Measurements from ENCODE around the gene CD34. TPM values are rescaled to one million over a fixed set of nuclear protein-coding genes. Genes with fewer than 3 reads are reported as not detected.
"Not testable (repeated sequence)": the region's sequence is repeated elsewhere in the genome, so short reads cannot be mapped to it uniquely, and the experiment has no call there.

The CD34 gene
- polyA plus RNA-seq, 12 donors: 50.0 to 272 (median 173) TPM

DNA sequence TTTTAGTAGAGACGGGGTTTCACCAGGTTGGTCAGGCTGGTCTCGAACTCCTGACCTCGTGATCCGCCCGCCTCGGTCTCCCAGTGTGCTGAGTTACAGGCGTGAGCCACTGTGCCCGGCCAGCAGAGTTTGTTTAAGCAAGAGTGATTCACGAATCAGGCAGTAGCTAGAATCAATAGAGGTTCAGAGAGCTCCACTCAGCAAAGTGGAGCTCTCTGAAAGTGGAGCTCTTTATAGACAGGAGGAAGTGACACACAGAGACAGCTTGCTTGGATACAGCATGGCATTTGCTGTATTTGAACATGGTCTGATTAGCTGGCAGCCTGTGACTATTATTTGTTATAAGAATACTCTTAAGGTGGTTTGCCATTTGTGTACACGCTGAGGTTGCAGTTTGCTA lies 27.1 kb upstream of the CD34 start:
- no peak for DNase-seq

DNA sequence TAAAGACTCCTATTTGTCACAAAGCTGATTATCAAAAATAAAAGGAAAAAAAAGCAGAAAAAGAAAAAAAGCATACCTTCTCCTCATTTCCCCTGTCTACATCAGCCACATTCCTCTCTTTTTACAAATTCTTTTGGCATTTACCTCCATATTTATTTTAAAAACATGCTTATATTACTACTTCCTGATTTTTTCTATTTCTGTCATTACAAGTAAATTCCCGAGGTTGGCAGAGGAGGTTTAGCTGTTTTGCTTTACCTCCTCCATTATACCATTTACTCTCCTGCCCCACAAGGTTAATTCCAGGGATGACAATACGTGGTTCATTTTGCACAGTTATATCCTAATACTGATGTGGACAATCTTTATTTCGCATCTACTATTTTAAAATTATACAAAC lies 26.3 kb upstream of the CD34 start:
- DNase-seq: no peak

DNA sequence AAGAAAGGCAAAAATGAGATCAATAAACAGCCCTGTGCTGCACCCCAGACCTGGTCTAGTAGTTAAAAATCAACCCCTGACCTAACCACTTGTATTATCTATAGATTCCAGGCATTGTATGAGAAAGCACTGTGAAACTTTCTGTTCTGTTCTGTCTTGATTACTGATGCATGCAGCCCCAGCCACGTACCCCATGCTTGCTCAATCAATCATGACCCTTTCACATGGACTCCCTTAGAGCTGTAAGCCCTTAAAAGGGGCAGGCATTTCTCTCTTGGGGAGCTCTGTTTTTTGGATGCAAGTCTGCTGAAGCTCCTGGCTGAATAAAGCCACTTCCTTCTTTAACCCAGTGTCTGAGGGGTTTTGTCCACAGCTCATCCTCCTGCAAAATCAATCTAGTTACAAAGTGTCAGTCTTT lies 24.2 kb upstream of the CD34 start:
- DNase-seq: no peak

DNA sequence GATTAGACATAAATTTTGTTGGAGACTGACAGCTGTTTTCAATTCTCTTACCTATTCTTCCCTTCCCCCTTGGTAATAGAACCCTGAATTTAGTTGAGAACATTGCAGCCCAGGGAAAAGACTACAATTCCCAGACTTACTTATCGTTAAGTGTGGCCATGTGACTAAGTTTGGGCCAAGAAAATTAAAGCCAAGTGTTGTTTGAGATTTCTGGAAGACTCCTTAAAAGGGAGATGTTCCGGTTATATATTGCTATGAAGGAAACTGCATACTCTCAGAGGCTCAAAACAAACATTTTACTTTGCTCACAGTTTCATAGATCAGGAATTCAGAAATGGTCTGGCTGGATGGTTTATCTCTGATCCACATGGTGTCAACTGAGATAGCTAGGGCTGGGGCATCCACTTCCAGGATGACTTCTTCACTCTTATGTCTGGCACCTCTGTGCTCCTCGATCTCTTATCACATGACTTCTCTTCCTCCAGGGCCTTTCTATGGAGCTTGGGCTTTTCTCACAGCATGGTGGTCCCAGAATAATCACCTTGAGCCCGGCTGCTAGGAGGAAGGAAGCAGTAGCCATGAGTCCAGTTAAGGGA lies 22.4 kb upstream of the CD34 start:
- no peak for DNase-seq

DNA sequence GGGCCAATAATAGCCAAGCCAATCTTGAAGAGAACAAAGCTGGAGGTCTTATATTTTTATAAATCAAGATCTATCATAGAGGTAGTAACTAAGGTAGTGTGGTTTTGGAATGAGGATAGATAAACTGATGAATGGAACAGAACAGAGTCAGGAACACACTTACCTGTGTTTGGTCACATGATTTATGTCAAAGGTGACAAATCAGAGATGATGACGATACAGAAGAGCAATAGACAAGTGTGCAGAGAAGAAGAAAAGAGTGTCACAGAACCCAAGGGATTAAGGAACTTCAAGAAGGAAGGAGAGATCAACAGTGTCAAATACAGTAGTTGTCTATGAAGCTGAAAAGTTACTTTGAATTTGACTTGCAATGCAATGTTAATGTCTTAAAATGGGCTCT lies 16.1 kb upstream of the CD34 start:
- DNase-seq: no peak

DNA sequence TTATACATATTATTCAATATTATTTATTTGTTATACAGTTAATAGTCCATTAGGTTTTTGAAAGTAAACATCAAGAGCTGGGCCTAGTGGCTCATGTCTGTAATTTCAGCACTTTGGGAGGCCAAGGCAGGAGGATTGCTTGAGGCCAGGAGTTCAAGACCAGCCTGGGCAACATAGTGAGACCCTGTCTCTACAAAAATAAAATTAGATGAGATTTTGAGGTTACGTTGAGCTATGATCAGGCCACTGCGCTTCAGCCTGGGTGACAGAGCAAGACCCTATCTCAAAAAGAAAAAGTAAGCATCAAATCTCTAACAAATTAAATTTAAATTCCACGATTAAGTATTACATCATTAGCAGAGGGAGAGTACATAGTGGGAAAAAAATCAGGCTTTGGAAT lies 15.0 kb upstream of the CD34 start:
- not testable (repeated sequence) for DNase-seq

DNA sequence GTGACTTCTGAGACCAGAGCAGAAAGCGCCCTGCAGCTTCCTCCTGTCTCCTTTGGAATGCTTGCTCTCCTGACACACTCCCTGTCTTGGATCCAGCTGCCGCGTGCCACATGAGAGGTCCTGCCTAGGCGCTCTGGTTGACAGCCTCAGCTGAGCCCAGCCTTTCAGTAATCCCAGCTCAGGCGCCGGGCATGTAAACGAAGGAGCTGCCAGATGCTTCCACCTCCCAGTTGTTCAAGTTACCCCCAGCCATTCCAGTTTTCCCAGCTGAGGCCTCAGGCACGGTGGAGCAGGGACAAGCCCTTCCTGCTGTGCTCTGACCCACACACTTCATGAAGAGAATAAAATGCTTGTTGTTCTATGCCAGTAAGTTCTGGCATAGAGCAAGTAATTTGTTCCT lies 14.3 kb upstream of the CD34 start:
- DNase-seq: no peak

DNA sequence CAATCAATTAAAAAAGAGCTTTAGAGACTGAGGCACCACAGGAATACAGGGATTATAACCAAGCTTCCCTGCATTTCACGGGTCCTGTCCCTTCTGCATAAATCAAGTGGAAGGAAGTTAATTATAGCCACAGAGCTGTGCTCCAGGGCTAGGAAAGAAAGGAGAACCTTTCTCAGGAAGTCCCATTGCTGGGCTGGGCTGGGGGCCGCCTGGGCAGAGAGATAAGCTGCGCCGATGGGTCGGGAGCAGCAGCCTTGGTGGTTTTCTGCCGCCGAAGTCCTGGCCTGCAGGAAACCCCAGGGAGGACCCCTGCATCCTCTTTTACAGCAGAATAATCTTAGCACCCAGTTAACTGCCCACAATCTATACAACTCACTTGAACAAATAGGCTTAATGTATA lies 12.6 kb upstream of the CD34 start:
- no peak for DNase-seq

DNA sequence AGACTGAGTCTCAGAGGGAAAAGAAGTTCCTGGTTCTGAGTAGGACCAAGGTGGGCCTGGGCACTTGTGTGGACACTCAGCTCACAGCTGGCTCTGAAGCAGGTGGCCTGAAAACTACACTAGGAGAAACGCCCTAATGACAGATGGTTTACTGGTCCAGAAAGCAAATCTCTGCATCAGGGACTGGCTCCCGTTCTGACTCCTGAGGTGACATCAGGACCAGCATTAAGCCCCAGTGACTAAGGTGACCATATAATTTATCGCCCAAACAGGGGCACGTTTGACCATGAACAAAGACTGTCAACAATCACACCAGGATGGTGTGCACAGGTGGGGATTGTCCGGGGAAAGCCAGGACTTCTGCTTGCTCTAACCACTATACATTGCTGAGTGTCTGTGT lies 12.2 kb upstream of the CD34 start:
- no peak for DNase-seq

DNA sequence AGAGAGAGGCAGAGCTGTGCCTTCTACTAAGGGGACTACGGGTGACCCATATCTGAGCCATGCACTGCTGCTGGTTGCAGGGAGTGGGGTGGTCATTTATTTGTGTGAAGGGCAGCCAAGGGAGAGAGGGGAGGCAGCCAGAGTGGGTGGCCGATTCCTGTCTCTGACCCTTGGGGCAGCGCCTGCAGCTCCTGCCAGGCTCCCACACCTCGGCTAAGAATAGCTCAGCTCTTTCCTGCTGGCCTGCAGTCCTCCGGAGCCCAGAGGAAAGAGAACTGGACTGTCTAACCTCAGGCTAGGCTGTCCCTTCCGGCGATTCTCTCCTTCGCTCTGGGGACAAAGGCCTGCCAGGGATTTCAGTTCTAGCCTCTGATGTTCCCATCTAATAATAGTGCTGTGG lies 11.6 kb upstream of the CD34 start:
- DNase-seq: no peak

DNA sequence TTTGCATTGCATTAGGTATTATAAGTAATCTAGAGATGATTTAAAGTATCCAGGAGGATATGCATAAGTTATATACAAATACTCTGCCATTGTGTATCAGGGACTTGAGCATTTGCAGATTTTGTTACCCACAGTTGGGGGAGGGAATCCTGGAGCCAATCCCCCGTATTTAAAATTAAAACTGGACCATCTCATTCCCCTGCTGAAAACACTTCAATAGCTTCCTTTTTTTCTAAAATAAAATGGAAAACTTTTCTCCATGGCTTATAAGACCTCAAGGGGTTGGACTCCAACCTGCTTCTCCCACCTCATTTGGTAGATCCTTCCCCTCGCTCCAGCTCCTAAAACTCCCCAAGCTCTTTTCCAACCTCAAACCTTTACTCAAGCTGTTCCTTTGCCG lies 10.4 kb upstream of the CD34 start:
- no peak for DNase-seq

DNA sequence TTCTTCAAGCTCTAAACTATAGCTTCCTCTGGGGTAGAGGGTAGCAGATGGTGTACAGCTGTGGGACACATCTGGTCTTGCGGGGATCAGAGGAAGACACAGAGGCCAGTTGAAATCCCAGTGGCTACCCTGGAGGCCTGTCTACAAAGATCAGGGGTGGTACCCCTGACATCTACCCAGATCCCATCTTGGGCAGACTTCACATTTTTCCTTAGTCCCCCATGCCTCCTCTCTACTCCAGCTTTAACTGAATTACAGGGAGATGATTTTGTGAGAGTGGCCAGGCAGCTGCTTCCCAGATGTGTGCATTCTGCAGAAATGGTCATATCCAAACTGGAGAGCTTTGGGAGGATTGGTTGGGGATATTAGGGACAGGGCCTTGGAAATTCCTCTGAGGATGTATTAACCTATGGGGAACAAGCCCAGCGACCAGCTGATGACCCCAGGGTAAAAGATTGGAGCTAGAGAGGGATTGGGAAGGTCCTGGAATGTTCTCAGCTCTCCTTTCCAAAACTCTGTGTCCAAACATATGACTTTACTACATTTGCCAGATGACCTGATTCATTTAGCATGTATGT lies 9.6 kb upstream of the CD34 start:
- DNase-seq: peak; percentile 75

DNA sequence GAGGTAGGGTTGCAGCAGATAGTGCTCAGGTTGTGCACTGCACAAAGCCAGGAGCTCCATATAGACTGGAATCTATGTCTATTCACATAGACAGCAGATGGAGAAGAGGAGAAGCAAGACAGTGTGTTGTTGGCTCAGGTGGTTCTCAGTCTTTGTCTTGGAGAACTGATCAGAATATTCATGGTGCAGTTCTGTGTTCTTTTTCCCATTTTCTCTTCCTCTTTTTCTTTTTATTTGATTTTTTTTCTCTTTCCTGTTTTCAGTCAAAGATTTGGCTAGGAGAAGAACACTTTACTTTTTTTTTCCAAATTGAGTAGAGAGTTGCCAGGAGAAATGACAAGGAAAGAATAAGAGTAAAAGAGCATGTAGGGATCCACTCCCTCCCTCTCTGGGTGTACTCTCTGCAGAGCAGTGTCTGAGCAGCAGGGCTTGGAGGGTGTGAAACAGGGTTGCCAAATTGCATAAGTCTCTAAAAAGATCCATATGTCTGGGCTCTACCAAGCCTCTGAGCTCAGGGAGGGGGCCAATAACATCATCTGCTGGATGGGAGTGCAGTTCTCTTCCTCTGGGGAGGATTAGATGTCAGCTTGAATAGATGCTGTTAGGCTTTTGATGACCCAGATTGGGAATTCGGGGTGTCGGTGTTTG lies 8.7 kb upstream of the CD34 start:
- peak; percentile 87 for DNase-seq

DNA sequence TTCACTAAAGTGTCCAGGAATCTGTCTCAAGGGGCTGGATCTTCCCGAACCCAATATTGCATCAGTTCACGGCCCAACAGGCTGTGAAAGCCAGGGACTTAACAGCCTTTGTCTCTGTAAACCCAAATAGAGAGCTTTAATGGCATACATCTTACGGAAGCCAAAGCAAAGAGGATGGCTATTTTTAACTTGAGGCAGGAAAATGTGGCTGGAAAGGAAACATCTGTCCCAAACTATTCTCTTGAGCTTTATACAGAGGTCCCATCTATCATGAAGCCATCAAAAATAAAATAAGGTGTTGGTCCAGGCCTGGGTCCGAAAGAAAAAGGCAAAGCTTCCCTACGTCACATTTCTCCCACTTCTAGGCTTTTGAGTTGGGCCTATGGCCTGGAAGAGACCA lies 7.7 kb upstream of the CD34 start:
- no peak for DNase-seq

DNA sequence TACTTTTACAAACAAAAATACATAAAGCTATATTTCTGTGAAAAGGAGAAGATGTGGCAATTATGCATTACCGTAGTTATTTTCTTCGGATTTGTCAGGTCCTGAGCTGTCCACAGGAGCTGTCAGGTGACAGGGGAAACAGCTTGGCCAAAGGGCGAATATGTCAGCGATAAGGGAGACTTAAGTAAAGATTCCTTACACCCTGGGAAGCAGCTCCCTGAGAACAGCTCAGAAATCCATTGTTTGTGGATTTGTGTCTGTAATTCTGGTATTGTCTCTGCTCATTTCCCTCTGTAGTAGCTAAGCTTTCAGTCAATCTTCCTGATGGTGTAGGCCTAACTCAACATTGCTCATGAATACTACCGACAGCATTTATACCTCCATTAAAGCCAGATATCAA lies 7.1 kb upstream of the CD34 start:
- no peak for DNase-seq

DNA sequence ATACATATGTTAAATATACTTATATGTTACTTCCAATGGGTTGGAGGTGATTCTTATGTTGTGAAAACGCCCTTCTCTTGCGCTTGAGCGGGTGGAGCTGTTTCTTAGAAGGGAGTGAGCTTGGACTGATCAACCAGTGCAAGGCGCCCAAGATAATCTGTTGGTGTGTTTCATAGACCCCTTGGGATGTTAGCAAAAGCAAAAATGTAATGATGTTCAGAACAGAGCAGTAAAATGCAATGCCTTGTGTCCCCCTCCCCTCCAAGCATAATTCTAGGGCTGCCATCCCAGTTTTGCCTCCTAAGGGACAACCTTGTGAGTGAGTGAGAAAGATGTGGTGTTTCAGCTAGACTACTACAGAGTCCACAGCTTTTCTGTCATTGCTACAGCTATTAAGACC lies 6.2 kb upstream of the CD34 start:
- no peak for DNase-seq

DNA sequence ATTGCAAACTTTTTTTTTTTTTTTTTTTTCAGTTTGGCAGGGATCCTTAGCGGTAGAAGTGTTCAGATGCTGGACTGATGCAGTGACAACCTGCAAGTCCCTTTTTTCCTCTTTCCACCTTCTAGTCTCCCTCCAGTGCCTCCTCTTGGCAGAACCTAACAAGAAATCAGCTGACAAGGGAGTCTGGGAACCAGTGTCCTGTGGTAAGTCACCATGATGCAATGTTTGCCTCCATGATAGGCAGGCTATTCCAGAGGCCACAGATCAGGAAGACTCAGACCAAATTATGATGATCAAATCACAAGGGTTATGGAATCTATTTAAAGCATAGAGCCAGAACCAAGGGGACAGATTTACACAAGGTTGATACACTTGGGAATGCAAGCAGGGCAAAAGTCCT lies 3.0 kb upstream of the CD34 start:
- no peak for DNase-seq

DNA sequence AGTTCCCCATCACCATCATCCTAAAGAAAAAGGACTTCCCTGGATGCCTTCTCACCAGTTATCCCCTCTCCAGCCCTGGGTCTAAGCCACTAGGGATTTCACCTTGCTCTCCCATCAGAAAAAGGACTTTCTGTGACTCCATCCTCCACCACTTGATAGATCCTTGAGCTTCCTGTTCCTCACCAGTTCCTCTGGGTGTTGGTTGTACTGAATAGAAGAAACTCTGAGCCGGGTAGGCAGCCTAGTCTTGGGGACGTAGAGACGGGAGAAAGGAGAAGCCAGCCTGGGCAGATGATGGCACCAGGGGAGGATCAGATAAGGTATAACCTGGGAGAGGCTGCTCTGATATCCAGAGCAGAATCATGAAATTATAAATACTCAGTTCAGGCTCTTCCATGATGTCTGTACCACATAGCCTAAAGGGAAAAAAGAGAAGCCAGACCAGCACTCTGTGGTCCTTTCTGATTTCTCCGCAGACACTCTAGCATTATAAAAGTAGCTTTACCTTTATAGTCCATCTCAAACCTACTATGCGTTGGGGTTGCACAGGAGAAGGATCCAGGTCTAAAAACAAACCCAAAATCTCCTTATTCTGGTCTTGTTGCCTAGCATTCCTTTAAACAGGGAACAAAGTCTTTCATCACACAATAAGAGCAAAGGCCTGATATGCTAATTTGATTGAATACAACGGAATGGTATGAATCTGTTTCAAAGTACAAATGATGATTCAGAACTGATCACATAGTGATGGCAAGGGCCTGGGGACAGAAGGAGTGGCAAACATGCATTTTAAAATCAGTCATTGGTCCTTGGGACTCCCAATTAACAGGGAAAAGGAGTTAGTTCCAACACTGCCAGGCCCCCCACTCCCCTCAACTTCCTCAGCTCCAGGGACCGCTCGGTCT lies 1.2 kb upstream of the CD34 start:
- DNase-seq: no peak

DNA sequence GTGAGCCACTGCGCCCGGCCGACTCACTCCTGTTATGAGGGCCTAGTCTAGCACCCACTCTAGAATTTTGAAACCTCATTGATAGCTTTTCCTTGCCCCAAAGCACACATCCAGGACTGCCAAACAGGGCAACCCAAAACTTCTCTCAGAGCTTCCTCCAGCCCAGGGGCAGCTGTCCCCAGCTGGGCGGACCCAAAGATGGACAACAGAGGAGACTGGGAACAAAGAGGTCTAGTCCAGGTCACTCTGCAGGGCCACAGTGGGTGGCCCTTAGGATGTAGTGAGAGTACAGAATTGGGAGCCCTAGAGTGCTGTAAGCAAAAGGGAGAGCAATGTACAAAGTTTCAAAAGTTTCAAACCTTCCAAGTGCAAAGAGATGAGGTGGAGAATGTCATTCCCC lies 1.2 kb downstream of the CD34 start:
- DNase-seq: no peak

DNA sequence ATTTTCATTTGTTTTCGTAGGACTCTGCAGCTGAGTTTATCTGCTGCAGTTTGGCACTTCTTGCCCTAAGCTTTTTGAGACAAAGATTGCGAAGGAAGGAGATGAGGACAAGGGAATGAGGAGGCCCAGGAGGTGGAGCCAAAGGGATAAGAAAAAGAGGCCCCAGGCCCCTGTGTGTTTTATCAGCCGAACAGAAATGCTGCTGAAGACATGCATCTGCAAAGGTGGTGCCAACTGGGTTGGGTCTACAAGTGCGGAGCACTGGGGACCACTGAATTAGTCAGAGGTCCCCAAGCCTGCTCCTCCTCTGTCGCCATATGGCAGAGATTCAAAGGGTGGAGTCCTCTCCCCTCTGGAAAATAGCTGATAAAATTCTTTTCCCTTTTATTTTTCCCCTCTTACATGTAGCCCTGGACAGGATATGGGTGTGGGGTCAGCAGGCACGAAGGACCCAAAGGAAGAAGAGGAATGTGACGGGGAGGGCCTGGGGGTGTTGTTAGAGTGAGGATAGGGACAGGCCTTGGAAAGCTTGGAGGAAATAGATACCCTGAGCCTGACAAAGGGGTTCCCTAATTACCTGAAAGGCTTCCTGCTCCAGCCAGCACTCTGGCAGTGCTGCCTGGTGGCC lies 2.7 kb downstream of the CD34 start:
- no peak for DNase-seq

DNA sequence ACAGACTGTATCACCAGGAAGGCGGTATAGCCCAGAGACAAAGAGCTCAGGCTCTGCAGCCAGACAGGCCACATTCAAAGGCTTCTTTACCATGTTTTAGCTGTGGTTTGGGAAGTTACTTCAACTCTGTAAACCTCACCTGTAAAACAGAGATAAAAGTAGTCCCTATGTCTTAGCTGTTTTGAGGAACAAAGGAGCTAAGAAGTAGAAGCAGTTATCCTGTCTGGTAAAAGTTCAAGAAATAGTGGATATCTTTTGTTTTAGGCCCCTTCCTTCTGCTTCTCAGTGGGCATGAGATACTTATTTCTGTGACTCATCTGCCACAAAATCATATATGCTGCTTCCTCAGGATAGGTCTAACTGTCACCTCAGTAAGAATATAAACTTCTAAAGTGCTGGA lies 6.5 kb downstream of the CD34 start:
- DNase-seq: no peak

DNA sequence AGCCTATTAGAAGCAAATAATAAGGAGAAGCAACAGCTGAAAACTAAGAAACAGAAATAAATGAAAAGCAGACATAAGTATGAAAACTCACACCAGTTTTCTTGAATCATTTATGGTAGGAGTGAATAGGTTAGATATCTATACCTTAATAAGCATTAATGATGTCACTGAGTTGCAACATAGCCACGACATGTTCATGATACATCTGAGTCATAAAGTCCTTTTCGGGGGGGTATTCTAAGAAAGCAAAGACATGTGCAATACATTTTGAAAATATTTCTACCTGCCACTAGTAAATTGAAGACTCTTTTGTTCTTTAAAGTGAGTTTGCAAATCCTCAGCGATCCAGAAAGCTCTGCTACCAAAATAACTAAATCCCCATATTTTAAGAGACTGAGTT lies 7.2 kb downstream of the CD34 start:
- no peak for DNase-seq
